Fibroblast of pulmonary artery (primary cell): Measurements from ENCODE around the gene HS2ST1.
"Not testable (repeated sequence)": the region's sequence is repeated elsewhere in the genome, so short reads cannot be mapped to it uniquely, and the experiment has no call there.

Experiments
- DNase-seq: peaks from one replicate; pipeline ENCODE4 v3.0.0-alpha.2; 2010; ENCODE audit warnings: low read depth
- H3K4me3 ChIP-seq: replicated peaks from 2 replicates; pipeline ENCODE4 v1.5.1; 2011; ENCODE audit warnings: low read depth, mild to moderate bottlenecking, control low read depth, low read length, moderate library complexity
- TF ChIP-seq, protein P1 (sequence below): IDR thresholded peaks from 2 replicates; pipeline ENCODE4 v1.5.1; 2011; ENCODE audit warnings: mild to moderate bottlenecking, control low read depth, low read length, inconsistent platforms; ENCODE audit errors: missing control alignments

Gene HS2ST1

DNA sequence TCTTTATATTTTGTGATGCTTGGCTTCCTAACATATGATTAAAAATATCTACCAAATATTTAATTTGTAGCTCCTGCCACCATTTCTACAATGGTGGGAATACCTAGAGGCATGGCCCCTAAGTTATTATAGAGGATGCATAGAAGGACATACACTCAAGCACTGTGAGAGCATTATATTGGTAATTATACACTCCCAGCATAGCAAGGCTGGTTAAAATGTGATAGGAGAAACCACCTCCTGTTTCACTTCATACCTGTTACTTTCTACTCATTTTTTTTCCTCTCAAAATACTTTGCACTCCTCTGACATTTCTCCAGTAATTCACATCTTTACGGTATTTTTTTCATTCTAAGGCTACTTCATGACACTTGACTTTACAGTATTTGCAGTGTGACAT lies 92.9 kb downstream of the HS2ST1 start:
- no peak overlapping the region for H3K4me3 ChIP-seq
- TF ChIP-seq, protein P1, sequence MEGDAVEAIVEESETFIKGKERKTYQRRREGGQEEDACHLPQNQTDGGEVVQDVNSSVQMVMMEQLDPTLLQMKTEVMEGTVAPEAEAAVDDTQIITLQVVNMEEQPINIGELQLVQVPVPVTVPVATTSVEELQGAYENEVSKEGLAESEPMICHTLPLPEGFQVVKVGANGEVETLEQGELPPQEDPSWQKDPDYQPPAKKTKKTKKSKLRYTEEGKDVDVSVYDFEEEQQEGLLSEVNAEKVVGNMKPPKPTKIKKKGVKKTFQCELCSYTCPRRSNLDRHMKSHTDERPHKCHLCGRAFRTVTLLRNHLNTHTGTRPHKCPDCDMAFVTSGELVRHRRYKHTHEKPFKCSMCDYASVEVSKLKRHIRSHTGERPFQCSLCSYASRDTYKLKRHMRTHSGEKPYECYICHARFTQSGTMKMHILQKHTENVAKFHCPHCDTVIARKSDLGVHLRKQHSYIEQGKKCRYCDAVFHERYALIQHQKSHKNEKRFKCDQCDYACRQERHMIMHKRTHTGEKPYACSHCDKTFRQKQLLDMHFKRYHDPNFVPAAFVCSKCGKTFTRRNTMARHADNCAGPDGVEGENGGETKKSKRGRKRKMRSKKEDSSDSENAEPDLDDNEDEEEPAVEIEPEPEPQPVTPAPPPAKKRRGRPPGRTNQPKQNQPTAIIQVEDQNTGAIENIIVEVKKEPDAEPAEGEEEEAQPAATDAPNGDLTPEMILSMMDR, result no peak
- DNase-seq, result no peak

DNA sequence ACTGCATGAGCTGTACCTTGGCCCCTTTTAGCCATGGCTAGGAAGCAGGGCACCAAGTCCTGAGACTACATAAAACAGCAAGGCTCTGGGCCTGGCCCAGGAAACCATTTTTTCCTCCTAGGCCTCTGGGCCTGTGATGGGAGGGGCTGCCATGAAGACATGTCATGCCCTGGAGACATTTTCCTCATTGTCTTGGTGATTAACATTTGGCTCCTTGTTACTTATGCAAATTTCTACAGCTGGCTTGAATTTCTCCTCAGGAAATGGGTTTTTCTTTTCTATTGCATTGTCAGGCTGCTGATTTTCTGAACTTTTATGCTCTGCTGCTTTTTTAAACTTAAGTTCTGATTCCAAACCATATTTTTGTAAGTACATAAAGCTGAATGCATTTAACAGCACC lies 99.0 kb downstream of the HS2ST1 start:
- not testable (repeated sequence) for DNase-seq, H3K4me3 ChIP-seq

DNA sequence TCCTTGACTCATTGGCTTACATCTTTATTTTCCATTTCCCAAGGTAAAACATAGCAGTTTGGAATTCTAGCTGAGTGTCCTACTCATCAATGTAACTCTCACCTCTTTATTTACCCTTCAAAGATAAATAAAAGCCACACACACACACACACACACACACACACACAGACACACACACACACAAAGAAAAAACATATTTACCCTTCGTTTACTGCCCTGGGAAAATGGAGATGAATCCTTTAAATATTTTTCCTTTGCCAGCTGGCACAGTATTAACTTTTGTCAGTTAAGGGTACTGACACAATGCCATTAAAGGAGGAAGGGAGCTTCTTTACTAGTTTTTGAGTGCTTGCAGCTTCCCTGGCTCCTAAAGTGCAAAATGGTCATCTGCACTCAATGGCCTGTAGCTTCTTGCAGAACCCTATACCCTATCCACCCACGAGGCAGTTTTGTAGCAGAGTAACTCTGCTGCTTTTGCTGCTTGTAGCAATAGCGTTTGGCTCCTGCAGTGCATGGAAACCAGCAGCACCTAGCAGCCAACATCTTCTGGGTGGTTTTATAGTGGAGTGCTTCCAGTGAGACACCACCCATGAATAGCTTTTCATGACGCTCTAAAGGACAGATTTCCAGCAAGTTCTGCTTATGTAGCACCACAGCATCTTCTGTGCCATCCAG lies 103.7 kb downstream of the HS2ST1 start:
- TF ChIP-seq, protein P1, result no peak
- peak; percentile 27 for DNase-seq
- no peak overlapping the region for H3K4me3 ChIP-seq

DNA sequence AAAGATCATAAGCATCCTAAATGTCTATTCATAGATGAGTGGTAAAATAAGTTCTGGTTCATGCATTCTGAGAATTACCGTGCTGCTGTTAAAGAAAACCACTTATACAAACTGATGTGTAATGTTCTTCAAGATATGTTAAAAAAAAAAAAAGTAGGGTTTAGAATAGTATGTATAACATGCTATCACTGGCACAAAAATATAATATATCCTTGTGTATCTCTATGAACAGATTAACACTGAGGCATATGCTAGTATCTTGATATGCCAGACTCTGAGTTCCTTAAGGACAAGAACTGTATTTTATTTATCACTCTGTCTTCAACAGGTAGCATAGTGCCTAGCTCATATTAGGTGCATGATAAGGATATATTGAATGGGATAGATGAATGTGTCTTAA lies 108.9 kb downstream of the HS2ST1 start:
- H3K4me3 ChIP-seq, result no peak overlapping the region
- TF ChIP-seq, protein P1, result no peak
- no peak for DNase-seq

DNA sequence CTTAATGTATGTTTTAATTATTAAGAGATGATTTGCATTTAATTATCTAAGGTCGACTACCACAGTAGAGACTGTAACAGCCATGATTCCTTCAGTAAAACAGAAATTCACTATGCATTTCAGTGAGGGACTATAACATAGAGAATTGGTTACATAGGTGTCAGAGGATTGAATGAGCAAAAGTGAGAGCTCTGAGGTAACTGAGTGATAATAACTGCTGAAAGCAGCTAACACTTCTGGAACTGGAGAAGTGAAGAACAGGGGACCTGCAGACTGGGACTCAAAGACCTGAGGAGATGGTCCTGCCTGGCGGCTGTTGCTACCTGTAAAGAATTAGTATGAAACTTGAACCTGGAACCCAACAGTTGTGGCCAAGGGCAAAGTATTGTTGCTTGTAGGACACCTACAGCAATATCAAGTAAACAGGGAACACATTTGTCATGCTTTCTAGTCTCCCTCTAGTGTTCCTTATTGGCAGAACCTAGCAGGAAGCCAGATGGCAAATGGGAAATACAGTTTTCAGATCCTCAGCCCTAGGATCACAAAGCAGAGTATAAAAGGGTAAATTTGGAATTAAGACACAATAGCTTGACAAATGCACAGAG lies 110.6 kb downstream of the HS2ST1 start:
- DNase-seq, result peak; percentile 60
- H3K4me3 ChIP-seq, result no peak overlapping the region
- TF ChIP-seq, protein P1, result peak; percentile 70

DNA sequence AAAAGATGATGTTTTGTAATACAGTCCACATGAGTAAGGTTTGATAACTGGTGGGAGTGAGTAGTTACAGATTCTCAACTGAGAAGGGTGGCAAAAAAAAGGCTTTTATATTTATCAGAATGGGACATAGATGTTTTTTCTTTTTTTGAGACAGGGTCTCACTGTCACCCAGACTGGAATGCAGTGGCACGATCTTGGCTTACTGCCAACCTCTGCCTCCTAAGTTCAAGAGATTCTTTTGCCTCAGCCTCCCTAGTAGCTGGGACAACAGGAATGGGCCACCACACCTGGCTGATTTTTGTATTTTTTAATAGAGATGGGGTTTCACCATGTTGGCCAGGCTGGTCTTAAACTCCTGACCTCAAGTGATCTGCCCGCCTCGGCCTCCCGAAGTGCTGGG lies 113.1 kb downstream of the HS2ST1 start:
- DNase-seq, H3K4me3 ChIP-seq: not testable (repeated sequence)

DNA sequence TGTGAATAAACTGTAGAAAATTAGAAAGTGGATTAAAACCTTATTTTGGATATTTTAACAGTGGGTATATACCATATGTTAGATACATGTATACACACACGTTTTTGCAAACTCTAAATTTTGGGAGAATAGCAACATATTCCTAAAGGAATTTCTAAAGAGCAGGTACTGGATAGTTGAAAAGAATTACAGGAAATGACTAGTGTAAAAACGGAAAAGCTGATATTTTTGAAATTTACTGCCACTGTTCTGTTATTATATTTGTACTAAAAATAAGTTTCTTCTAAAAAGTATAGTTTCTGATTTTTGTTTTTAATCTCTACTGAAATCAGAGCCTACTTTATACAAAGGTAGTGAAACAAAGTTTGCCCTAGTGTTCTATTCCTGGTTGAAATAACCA lies 114.1 kb downstream of the HS2ST1 start:
- DNase-seq, result no peak
- TF ChIP-seq, protein P1, result no peak
- H3K4me3 ChIP-seq, result no peak overlapping the region
